Heart left ventricle (tissue), 13 donors: ENCODE measurements around the gene SEC22A.

Experiments
- POLR2A ChIP-seq, 2 donors: fragments of 450-650 bp; IDR thresholded peaks; one replicate each; pipeline ENCODE4 v1.6.1; 2017; ENCODE audit warnings: antibody characterized with exemption in 2 of 2, mild to moderate bottlenecking in 2 of 2, moderate library complexity in 2 of 2
- TF ChIP-seq, protein P1 (sequence below), 12 donors: fragments of 200-600 bp; sonication (generic) in 4 of 12; IDR thresholded peaks; one replicate each; pipeline versions ENCODE4 v1.5.0 to v1.8.0; 2018 to 2022; ENCODE audit warnings: antibody characterized with exemption in 12 of 12, mild to moderate bottlenecking in 5 of 12
- donor health status: ischemic (EF 13 %, LVEDD 7.1; RV severe dilation, severe dysfunction).
- donor health status: DM: no; HTN: yes; CAD: no.
- donor health status: DM: no; HTN: no; CAD: no.
- donor health status: ischemic (EF 25% LVEDD 6.9; RV normal size, moderate dysfunction).
- donor health status: ischemic (EF 25% LVEDD 5.7; RV mildly dilated, moderate dysfunction).
- donor health status: ischemic (EF 35%, LVEDD 5.7; RV mildly dilated, moderate dysfunction).
- donor health status: nonischemic (EF 11% LVEDD 7.7; RV severe dilation, severe dysfunction).
- donor health status: DM: yes; HTN: yes; CAD: no.
- donor health status: PGD.
- donor health status: ischemic (EF 29% LVEDD 5.4; RV normal size, mild dysfunction).
- donor health status: nonischemic (EF 23%, LVEDD 6.1; RV moderate dilation, normal function).

DNA sequence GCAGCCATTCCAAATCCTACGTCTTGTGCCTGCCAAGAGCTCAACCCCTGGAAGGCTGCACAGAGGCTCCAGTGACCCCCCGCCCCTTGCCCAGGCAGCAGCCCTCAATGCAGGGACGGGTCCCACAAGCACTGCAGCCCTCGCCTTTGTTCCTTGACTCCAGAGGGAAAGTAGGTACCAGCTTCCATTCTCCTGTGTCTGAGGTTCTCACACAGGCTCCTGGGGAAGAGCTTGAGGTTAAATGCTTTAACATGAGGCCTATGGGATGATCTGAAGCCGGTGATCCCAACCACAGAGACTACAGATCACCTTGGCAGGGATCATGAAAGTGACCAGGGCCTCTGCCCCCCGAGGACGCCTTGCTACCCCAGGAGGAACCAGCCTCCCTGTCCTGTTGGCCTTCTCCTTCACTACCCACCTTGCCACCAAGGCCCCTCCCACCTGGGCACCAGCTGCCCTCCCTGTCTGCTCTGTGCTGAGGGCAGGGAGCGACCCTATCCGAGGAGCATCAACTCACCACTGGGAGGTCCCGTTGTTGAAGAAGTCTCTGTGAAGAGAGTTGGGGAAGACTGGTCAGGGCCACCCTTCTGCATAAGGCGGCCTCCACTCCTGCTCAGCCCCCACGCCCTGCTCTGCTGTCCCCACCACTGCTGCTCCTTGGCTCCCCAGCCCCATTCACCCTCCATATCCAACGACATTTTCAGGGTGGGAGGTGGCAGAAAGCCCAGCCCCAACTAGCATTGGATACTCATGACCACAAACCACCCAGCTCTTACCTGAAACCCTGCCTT lies 95.3 kb downstream of the SEC22A start:
- TF ChIP-seq POLR2A (IDR thresholded peaks at IDR 0.05): no peak
- TF ChIP-seq, protein P1, sequence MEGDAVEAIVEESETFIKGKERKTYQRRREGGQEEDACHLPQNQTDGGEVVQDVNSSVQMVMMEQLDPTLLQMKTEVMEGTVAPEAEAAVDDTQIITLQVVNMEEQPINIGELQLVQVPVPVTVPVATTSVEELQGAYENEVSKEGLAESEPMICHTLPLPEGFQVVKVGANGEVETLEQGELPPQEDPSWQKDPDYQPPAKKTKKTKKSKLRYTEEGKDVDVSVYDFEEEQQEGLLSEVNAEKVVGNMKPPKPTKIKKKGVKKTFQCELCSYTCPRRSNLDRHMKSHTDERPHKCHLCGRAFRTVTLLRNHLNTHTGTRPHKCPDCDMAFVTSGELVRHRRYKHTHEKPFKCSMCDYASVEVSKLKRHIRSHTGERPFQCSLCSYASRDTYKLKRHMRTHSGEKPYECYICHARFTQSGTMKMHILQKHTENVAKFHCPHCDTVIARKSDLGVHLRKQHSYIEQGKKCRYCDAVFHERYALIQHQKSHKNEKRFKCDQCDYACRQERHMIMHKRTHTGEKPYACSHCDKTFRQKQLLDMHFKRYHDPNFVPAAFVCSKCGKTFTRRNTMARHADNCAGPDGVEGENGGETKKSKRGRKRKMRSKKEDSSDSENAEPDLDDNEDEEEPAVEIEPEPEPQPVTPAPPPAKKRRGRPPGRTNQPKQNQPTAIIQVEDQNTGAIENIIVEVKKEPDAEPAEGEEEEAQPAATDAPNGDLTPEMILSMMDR (IDR thresholded peaks at IDR 0.05): no peak
